ENCODE results near the gene FPGS. TPM values are rescaled to one million over a fixed set of nuclear protein-coding genes. Genes with fewer than 3 reads are reported as not detected.

Gene FPGS
- polyA plus RNA-seq, 1 donor (not counting 4 experiments of a cell fraction or from before 2014, with no cell fraction given) = 38.2 TPM

GRCh38 chr9:127810378-127811187 is 7.9 kb downstream of the FPGS start:
- DNase-seq (ENCODE audit: low read depth, low spot score) (no peak), FAIRE-seq (no peak)
- Histone ChIP-seq H3K79me2 (ENCODE audit: control insufficient read depth, insufficient read depth, low read length) (peaks cover 4% of the 10 kb centered on the region), H2AFZ (ENCODE audit: control insufficient read depth, low read length) (no peak overlapping the region), H3K9me3 (ENCODE audit: control insufficient read depth, low read depth, low read length) (no peaks in the 10 kb centered on the region), H3K9me1 (ENCODE audit: control insufficient read depth, extremely low read depth, insufficient read depth, low read length) (peaks cover 3% of the 10 kb centered on the region), H3K4me1 (ENCODE audit: control insufficient read depth, extremely low read depth, insufficient read depth, low read length) (peaks cover 19% of the 10 kb centered on the region), H3K4me3 (ENCODE audit: control insufficient read depth in 2 of 3, extremely low read depth in 1 of 3, insufficient read depth in 2 of 3, low read depth in 1 of 3, low read length in 3 of 3) (no peak overlapping the region), H4K20me1 (ENCODE audit: control insufficient read depth, extremely low read depth, insufficient read depth, low read length) (peaks cover 9% of the 10 kb centered on the region), H3K36me3 (ENCODE audit: control insufficient read depth in 2 of 2, extremely low read depth in 1 of 2, insufficient read depth in 2 of 2, low read length in 2 of 2) (peaks cover 53 to 55% of the 10 kb centered on the region in 2 experiments), H3K27me3 (ENCODE audit: control insufficient read depth, extremely low read depth, insufficient read depth, low read length) (no peaks in the 10 kb centered on the region), H3K27ac (ENCODE audit: control insufficient read depth, insufficient read depth, low read length) (no peak overlapping the region), H3K9ac (ENCODE audit: control insufficient read depth, extremely low read depth, insufficient read depth, low read length) (no peak overlapping the region), H3K4me2 (ENCODE audit: control insufficient read depth, extremely low read depth, insufficient read depth, low read depth, low read length) (no peak overlapping the region)
- dilution Hi-C loops (cut with MboI; ENCODE audit: extremely low pct_ligation_motif_present, low sequenced_read_pairs) = no loop called here
- TF ChIP-seq EZH2 (IDR thresholded peaks at IDR 0.05; ENCODE audit: low read length) = no peak
- TF ChIP-seq CTCF (optimal IDR thresholded peaks at IDR 0.05 in 1 of 3, IDR thresholded peaks at IDR 0.05 in 1 of 3, conservative IDR thresholded peaks at IDR 0.05 in 1 of 3; ENCODE audit: extremely low read depth in 1 of 3, insufficient read depth in 2 of 3, low read length in 3 of 3) = no peak

GRCh38 chr9:127812011-127812410 is 9.3 kb downstream of the FPGS start:
- Histone ChIP-seq H2AFZ (ENCODE audit: control insufficient read depth, low read length) (no peak overlapping the region), H3K9ac (ENCODE audit: control insufficient read depth, extremely low read depth, insufficient read depth, low read length) (no peak overlapping the region), H3K4me3 (ENCODE audit: control insufficient read depth in 2 of 3, extremely low read depth in 1 of 3, insufficient read depth in 2 of 3, low read depth in 1 of 3, low read length in 3 of 3) (no peak overlapping the region), H3K4me2 (ENCODE audit: control insufficient read depth, extremely low read depth, insufficient read depth, low read depth, low read length) (no peak overlapping the region), H3K27me3 (ENCODE audit: control insufficient read depth, extremely low read depth, insufficient read depth, low read length) (no peaks in the 10 kb centered on the region), H3K27ac (ENCODE audit: control insufficient read depth, insufficient read depth, low read length) (no peak overlapping the region), H3K4me1 (ENCODE audit: control insufficient read depth, extremely low read depth, insufficient read depth, low read length) (peaks cover 19% of the 10 kb centered on the region), H3K79me2 (ENCODE audit: control insufficient read depth, insufficient read depth, low read length) (no peaks in the 10 kb centered on the region), H3K9me1 (ENCODE audit: control insufficient read depth, extremely low read depth, insufficient read depth, low read length) (peaks cover 3% of the 10 kb centered on the region), H3K36me3 (ENCODE audit: control insufficient read depth in 2 of 2, extremely low read depth in 1 of 2, insufficient read depth in 2 of 2, low read length in 2 of 2) (peaks cover 45 to 49% of the 10 kb centered on the region in 2 experiments), H4K20me1 (ENCODE audit: control insufficient read depth, extremely low read depth, insufficient read depth, low read length) (peaks cover 9% of the 10 kb centered on the region), H3K9me3 (ENCODE audit: control insufficient read depth, low read depth, low read length) (no peaks in the 10 kb centered on the region)
- FAIRE-seq (no peak), DNase-seq (ENCODE audit: low read depth, low spot score) (no peak)
- TF ChIP-seq CTCF (optimal IDR thresholded peaks at IDR 0.05 in 1 of 3, IDR thresholded peaks at IDR 0.05 in 1 of 3, conservative IDR thresholded peaks at IDR 0.05 in 1 of 3; ENCODE audit: extremely low read depth in 1 of 3, insufficient read depth in 2 of 3, low read length in 3 of 3) = no peak
- TF ChIP-seq EZH2 (IDR thresholded peaks at IDR 0.05; ENCODE audit: low read length) = no peak
- dilution Hi-C loops (cut with MboI; ENCODE audit: extremely low pct_ligation_motif_present, low sequenced_read_pairs) = no loop called here
